ENCODE data around the gene PIK3AP1. TPM values are rescaled to one million over a fixed set of nuclear protein-coding genes. Genes with fewer than 3 reads are reported as not detected.

PIK3AP1 gene
- total and polyA plus RNA-seq, 2 donors, result 8.1 to 13.0 TPM

DNA sequence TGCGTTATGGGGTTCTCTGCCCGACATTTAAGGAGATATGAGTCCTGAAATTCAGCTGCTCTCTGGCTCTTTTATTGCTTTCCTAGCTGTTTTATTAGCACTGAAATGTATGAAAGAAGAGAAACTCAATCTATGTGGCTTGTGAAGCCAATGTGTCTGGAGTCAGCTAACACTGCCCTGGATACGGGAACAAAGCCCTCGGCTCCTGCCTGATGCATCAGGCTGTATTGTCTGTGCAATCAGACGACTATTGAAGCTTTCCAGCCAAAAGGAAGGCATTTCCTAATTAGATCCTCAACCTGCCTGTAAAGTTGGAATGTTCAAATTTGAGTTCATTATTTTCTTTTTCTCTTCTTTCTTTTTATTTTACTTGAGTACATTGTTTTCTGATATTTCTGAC is 111.5 kb downstream of the PIK3AP1 start:
- Histone ChIP-seq H3K9me3 (ENCODE audit: control insufficient read depth in 2 of 2, insufficient read depth in 1 of 2, low read length in 1 of 2) (no peaks in the 10 kb centered on the region), H3K27me3 (ENCODE audit: control insufficient read depth in 2 of 2, insufficient read depth in 1 of 2, low read length in 1 of 2) (no peaks in the 10 kb centered on the region), H3K4me3 (ENCODE audit: low read length in 2 of 2) (no peak overlapping the region), H3K27ac (ENCODE audit: low read depth in 1 of 2, low read length in 1 of 2) (no peak overlapping the region), H3K36me3 (ENCODE audit: control insufficient read depth in 2 of 2, insufficient read depth in 2 of 2, low read length in 1 of 2) (no peaks in the 10 kb centered on the region), H3K4me1 (ENCODE audit: control insufficient read depth in 2 of 2, insufficient read depth in 2 of 2, low read length in 2 of 2) (no peaks in the 10 kb centered on the region)
- WGBS, result 95% methylated on average over 5 of the region's 5 CpGs
- DNase-seq (ENCODE audit: low read depth in 6 of 9, low spot score in 9 of 9), result no peak

DNA sequence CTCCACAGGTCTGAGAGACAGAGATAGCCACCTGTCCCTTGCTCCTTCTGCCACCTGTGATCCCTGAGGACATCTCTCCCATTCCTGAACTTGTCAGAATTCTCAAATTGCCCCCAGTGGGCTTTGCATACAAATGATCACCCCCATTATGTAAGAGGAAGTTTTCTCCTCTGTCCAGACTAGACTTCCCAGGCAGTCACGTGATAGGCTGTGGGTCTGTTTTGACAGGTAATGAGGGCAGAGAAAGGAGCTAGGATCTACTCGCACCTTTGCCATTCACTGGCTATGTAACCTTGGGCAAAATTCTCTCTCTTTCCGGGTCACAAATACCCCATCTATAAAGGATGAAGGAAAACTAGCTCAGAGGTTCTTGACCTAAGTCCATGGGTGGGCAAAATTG is 112.1 kb downstream of the PIK3AP1 start:
- H3K27ac ChIP-seq (ENCODE audit: low read depth in 1 of 2, low read length in 1 of 2), result no peak overlapping the region
- no peaks in the 10 kb centered on the region for H3K36me3 ChIP-seq (ENCODE audit: control insufficient read depth in 2 of 2, insufficient read depth in 2 of 2, low read length in 1 of 2)
- no peaks in the 10 kb centered on the region for H3K9me3 ChIP-seq (ENCODE audit: control insufficient read depth in 2 of 2, insufficient read depth in 1 of 2, low read length in 1 of 2)
- H3K4me3 ChIP-seq (ENCODE audit: low read length in 2 of 2), result no peak overlapping the region
- DNase-seq (ENCODE audit: low read depth in 6 of 9, low spot score in 9 of 9), result no peak
- no peaks in the 10 kb centered on the region for H3K4me1 ChIP-seq (ENCODE audit: control insufficient read depth in 2 of 2, insufficient read depth in 2 of 2, low read length in 2 of 2)
- WGBS, result 97% methylated on average over 3 of the region's 3 CpGs
- H3K27me3 ChIP-seq (ENCODE audit: control insufficient read depth in 2 of 2, insufficient read depth in 1 of 2, low read length in 1 of 2), result no peaks in the 10 kb centered on the region

DNA sequence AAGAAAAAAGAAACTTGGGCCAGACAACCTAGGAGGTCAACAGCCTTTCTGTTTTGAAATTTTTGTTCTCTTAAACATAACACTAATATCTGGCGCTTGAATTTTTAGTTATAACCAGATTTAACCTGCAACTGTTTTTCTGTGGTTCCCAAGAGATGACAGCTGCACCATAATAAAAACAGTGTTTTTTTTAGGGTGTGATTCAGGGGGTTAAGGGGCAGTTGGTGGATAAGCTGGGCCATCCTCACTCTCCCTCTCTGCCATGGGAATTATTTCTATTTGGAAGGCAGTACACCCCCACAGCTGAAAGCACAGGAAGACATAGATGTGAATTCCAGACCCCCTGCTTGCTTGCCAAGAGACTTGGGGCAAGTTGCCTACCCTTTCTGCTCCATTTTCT is 113.4 kb downstream of the PIK3AP1 start:
- H3K4me1 ChIP-seq (ENCODE audit: control insufficient read depth in 2 of 2, insufficient read depth in 2 of 2, low read length in 2 of 2), result no peaks in the 10 kb centered on the region
- no peaks in the 10 kb centered on the region for H3K27me3 ChIP-seq (ENCODE audit: control insufficient read depth in 2 of 2, insufficient read depth in 1 of 2, low read length in 1 of 2)
- no peak overlapping the region for H3K4me3 ChIP-seq (ENCODE audit: low read length in 2 of 2)
- WGBS, result 96% methylated on average over 1 of the region's 1 CpG
- no peaks in the 10 kb centered on the region for H3K9me3 ChIP-seq (ENCODE audit: control insufficient read depth in 2 of 2, insufficient read depth in 1 of 2, low read length in 1 of 2)
- H3K36me3 ChIP-seq (ENCODE audit: control insufficient read depth in 2 of 2, insufficient read depth in 2 of 2, low read length in 1 of 2), result no peaks in the 10 kb centered on the region
- H3K27ac ChIP-seq (ENCODE audit: low read depth in 1 of 2, low read length in 1 of 2), result no peak overlapping the region
- DNase-seq (ENCODE audit: low read depth in 6 of 9, low spot score in 9 of 9), result no peak

DNA sequence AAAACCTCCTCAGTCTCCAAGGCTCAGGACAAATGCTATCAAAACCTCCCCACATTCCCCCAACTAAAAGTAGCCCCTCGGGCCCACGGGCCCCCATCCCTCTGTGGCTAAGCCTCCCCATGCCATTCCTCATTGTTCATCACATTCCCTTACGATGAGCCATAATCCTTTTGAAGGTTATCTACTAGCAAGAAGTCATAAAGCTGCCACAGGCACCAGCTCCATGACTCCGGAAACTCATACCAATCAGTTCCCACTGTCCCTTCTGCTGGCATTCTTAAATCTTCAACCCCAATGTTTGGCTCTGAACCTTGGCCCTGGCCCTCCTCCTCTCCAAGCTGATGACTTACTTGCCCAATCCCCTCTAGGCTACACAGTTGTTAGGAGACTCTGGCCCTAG is 114.1 kb downstream of the PIK3AP1 start:
- no peaks in the 10 kb centered on the region for H3K4me1 ChIP-seq (ENCODE audit: control insufficient read depth in 2 of 2, insufficient read depth in 2 of 2, low read length in 2 of 2)
- H3K27me3 ChIP-seq (ENCODE audit: control insufficient read depth in 2 of 2, insufficient read depth in 1 of 2, low read length in 1 of 2), result no peaks in the 10 kb centered on the region
- no peak for DNase-seq (ENCODE audit: low read depth in 6 of 9, low spot score in 9 of 9)
- WGBS, result 97% methylated on average over 4 of the region's 4 CpGs
- no peaks in the 10 kb centered on the region for H3K9me3 ChIP-seq (ENCODE audit: control insufficient read depth in 2 of 2, insufficient read depth in 1 of 2, low read length in 1 of 2)
- no peak overlapping the region for H3K4me3 ChIP-seq (ENCODE audit: low read length in 2 of 2)
- no peak overlapping the region for H3K27ac ChIP-seq (ENCODE audit: low read depth in 1 of 2, low read length in 1 of 2)
- no peaks in the 10 kb centered on the region for H3K36me3 ChIP-seq (ENCODE audit: control insufficient read depth in 2 of 2, insufficient read depth in 2 of 2, low read length in 1 of 2)

DNA sequence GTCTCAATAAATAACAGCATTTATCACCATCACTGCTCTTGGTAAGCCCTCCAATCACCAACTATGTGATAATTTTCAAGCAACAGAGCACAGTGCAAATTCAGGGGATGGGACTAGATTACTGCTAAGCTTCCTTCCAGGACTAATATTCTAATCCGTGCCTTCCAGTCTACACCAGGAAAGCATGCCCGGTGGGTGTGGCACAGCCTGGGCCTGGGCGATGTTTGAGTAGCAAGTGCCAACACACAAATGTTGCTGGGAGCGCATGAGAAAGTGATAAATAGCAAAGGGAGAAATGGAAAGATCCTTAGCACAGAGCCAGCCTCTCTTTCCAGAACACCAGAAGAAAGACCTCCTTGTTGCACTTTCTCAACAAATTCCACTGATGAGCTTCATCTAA is 120.0 kb downstream of the PIK3AP1 start:
- Histone ChIP-seq H3K4me1 (ENCODE audit: control insufficient read depth in 2 of 2, insufficient read depth in 2 of 2, low read length in 2 of 2) (no peaks in the 10 kb centered on the region), H3K27me3 (ENCODE audit: control insufficient read depth in 2 of 2, insufficient read depth in 1 of 2, low read length in 1 of 2) (no peaks in the 10 kb centered on the region), H3K27ac (ENCODE audit: low read depth in 1 of 2, low read length in 1 of 2) (no peak overlapping the region), H3K36me3 (ENCODE audit: control insufficient read depth in 2 of 2, insufficient read depth in 2 of 2, low read length in 1 of 2) (no peaks in the 10 kb centered on the region), H3K4me3 (ENCODE audit: low read length in 2 of 2) (no peak overlapping the region), H3K9me3 (ENCODE audit: control insufficient read depth in 2 of 2, insufficient read depth in 1 of 2, low read length in 1 of 2) (no peaks in the 10 kb centered on the region)
- no peak for DNase-seq (ENCODE audit: low read depth in 6 of 9, low spot score in 9 of 9)
- 95% methylated on average over 4 of the region's 4 CpGs for WGBS

DNA sequence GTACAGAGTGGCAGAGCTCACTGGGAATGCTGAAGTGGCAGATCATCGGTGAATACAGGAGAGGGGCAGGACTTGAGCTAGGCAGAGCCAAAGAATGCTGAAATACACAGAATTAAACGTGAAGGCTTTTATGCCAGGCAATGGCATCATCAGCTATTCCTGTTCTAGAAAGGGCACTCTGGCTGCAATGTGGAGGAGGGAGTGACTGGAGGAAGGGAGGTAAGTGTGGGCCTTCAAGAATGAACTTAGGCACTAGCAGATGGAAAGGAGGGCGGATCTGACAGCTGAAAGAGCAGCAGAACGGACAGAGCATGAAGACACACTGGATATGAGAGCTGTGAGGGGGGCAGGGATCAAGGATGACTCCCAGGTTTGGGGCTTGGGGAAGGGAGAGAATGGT is 121.5 kb downstream of the PIK3AP1 start:
- 98% methylated on average over 4 of the region's 4 CpGs for WGBS
- DNase-seq (ENCODE audit: low read depth in 6 of 9, low spot score in 9 of 9), result no peak
- H3K27me3 ChIP-seq (ENCODE audit: control insufficient read depth in 2 of 2, insufficient read depth in 1 of 2, low read length in 1 of 2), result no peaks in the 10 kb centered on the region
- no peak overlapping the region for H3K4me3 ChIP-seq (ENCODE audit: low read length in 2 of 2)
- H3K36me3 ChIP-seq (ENCODE audit: control insufficient read depth in 2 of 2, insufficient read depth in 2 of 2, low read length in 1 of 2), result no peaks in the 10 kb centered on the region
- no peak overlapping the region for H3K27ac ChIP-seq (ENCODE audit: low read depth in 1 of 2, low read length in 1 of 2)
- H3K9me3 ChIP-seq (ENCODE audit: control insufficient read depth in 2 of 2, insufficient read depth in 1 of 2, low read length in 1 of 2), result no peaks in the 10 kb centered on the region
- H3K4me1 ChIP-seq (ENCODE audit: control insufficient read depth in 2 of 2, insufficient read depth in 2 of 2, low read length in 2 of 2), result no peaks in the 10 kb centered on the region

DNA sequence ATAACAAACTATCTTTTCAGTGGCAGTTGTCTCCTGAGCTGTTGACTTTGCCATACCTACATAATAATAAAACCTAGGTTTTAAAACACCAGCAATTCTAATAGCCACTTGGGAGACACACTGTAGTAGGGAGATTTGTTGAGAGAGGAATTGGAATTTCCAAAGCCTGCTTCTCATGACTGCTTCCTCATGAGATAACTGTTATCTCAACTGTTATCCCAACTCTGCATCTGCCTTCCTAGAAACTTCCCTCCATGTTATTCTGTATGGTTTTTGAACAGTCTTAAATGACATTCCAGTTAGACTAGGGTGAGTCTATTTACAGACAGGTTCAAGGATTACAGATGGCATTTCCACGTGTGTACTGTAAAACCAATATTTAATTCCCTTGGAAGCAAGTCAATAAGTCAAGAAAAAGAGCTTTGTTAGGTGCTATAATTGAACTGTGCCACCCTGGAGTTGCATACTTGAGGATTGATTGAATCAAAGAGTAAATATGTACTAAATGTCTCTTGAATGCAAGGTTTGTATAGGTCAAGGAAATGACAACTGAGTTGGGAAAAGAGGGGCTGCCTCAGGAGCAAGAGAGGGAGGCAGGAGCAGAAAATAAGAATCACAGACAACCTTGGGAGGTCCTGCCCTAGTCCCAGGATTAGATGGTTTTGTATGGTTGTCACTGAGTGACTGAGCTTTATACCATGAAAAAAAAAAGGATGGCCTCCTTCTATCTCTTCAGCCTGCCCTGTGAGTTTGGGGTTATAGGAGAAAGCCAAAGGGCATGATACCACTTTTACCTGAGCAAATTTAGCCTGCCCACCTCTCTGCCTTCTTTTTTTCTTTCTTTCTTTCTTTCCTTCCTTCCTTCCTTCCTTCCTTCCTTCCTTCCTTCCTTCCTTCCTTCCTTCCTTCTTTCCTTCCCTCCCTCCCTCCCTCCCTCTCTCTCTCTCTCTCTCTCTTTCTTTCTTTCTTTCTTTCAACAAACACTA is 123.6 kb downstream of the PIK3AP1 start:
- Histone ChIP-seq H3K9me3 (ENCODE audit: control insufficient read depth in 2 of 2, insufficient read depth in 1 of 2, low read length in 1 of 2) (no peaks in the 10 kb centered on the region), H3K27me3 (ENCODE audit: control insufficient read depth in 2 of 2, insufficient read depth in 1 of 2, low read length in 1 of 2) (no peaks in the 10 kb centered on the region), H3K27ac (ENCODE audit: low read depth in 1 of 2, low read length in 1 of 2) (peak overlapping the region in 1 of 2 donors; percentile 8), H3K4me3 (ENCODE audit: low read length in 2 of 2) (no peak overlapping the region), H3K36me3 (ENCODE audit: control insufficient read depth in 2 of 2, insufficient read depth in 2 of 2, low read length in 1 of 2) (no peaks in the 10 kb centered on the region), H3K4me1 (ENCODE audit: control insufficient read depth in 2 of 2, insufficient read depth in 2 of 2, low read length in 2 of 2) (peaks cover 0 to 2% of the 10 kb centered on the region in 2 donors)
- WGBS, result 95% methylated on average over 1 of the region's 1 CpG
- DNase-seq (ENCODE audit: low read depth in 6 of 9, low spot score in 9 of 9), result no peak

DNA sequence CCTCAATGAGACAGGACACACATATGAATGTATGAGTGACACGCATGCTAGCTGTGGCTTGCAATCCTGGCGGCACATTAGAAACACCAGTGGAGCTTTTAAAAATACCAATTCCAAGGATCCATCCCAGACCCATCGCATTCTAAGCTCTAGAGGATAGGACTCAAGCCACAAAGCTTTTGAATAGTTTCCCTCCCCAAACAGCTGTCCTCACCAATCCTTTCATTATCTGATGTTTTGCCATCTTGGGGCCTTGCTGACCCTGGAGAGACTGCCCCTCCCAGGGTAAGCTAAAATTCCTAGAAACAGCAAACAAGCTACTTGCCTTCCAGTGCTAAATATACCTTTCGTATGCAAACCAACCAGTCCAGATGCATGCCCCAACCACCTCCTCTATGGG is 124.6 kb downstream of the PIK3AP1 start:
- peaks cover 0 to 2% of the 10 kb centered on the region in 2 donors for H3K4me1 ChIP-seq (ENCODE audit: control insufficient read depth in 2 of 2, insufficient read depth in 2 of 2, low read length in 2 of 2)
- no peaks in the 10 kb centered on the region for H3K36me3 ChIP-seq (ENCODE audit: control insufficient read depth in 2 of 2, insufficient read depth in 2 of 2, low read length in 1 of 2)
- H3K4me3 ChIP-seq (ENCODE audit: low read length in 2 of 2), result no peak overlapping the region
- H3K27me3 ChIP-seq (ENCODE audit: control insufficient read depth in 2 of 2, insufficient read depth in 1 of 2, low read length in 1 of 2), result no peaks in the 10 kb centered on the region
- 97% methylated on average over 4 of the region's 4 CpGs for WGBS
- no peaks in the 10 kb centered on the region for H3K9me3 ChIP-seq (ENCODE audit: control insufficient read depth in 2 of 2, insufficient read depth in 1 of 2, low read length in 1 of 2)
- H3K27ac ChIP-seq (ENCODE audit: low read depth in 1 of 2, low read length in 1 of 2), result no peak overlapping the region
- DNase-seq (ENCODE audit: low read depth in 6 of 9, low spot score in 9 of 9), result no peak

DNA sequence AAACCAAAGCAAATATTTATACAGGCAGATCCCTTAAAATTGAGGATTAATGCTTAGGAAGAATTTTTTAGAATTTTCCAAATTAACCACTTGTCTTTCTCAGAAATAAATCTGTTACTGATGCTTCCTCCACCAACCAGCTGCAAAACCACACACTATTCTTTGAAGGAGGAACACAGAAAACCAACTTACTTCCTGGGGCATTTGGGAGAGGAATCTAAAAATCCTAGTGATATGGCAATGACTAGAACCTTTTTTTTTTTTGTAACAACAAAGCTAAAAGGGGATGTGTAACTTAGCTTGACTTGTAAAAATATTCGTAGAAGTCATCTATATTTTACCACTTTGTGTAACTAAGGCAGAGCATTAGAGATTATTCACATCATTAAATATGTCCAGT is 128.4 kb downstream of the PIK3AP1 start:
- H3K36me3 ChIP-seq (ENCODE audit: control insufficient read depth in 2 of 2, insufficient read depth in 2 of 2, low read length in 1 of 2), result no peaks in the 10 kb centered on the region

More for the DNA sequence above, 128.4 kb downstream of the PIK3AP1 start:
- WGBS, result 7% methylated on average over 1 of the region's 1 CpG
- Histone ChIP-seq H3K9me3 (ENCODE audit: control insufficient read depth in 2 of 2, insufficient read depth in 1 of 2, low read length in 1 of 2) (no peaks in the 10 kb centered on the region), H3K4me3 (ENCODE audit: low read length in 2 of 2) (no peak overlapping the region), H3K27me3 (ENCODE audit: control insufficient read depth in 2 of 2, insufficient read depth in 1 of 2, low read length in 1 of 2) (no peaks in the 10 kb centered on the region), H3K27ac (ENCODE audit: low read depth in 1 of 2, low read length in 1 of 2) (no peak overlapping the region), H3K4me1 (ENCODE audit: control insufficient read depth in 2 of 2, insufficient read depth in 2 of 2, low read length in 2 of 2) (peaks cover 5 to 12% of the 10 kb centered on the region in 2 donors)
- peak in 2 of 9 donors; percentile 6 to 38 for DNase-seq (ENCODE audit: low read depth in 6 of 9, low spot score in 9 of 9)
